ENCODE measurements around the gene ARPIN.
"Not testable (repeated sequence)": the region's sequence is repeated elsewhere in the genome, so short reads cannot be mapped to it uniquely, and the experiment has no call there.

DNA sequence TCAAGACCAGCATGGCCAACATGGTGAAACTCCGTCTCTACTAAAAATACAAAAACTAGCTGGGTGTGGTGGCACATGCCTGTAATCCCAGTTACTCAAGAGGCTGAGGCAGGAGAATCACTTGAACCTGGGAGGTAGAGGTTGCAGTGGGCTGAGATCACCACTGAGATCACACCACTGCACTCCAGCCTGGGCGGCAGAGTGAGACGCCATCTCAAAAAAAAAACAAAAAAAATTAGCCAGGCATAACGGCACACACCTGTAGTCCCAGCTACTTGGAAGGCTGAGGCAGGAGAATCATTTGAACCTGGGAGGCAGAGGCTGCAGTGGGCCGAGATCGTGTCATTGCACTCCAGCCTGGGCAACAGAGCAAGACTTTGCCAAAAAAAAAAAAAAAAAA is 31.0 kb upstream of the ARPIN start:
- TF ChIP-seq, protein P1, sequence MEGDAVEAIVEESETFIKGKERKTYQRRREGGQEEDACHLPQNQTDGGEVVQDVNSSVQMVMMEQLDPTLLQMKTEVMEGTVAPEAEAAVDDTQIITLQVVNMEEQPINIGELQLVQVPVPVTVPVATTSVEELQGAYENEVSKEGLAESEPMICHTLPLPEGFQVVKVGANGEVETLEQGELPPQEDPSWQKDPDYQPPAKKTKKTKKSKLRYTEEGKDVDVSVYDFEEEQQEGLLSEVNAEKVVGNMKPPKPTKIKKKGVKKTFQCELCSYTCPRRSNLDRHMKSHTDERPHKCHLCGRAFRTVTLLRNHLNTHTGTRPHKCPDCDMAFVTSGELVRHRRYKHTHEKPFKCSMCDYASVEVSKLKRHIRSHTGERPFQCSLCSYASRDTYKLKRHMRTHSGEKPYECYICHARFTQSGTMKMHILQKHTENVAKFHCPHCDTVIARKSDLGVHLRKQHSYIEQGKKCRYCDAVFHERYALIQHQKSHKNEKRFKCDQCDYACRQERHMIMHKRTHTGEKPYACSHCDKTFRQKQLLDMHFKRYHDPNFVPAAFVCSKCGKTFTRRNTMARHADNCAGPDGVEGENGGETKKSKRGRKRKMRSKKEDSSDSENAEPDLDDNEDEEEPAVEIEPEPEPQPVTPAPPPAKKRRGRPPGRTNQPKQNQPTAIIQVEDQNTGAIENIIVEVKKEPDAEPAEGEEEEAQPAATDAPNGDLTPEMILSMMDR (IDR thresholded peaks at IDR 0.05; ENCODE audit: low read depth, low read length, poor library complexity, severe bottlenecking): not testable (repeated sequence)
- not testable (repeated sequence) for TF ChIP-seq EZH2phosphoT487 (IDR thresholded peaks at IDR 0.05; ENCODE audit: borderline replicate concordance, low read length)
